GM12892 (cell line): ENCODE results near the gene CDKN2B-AS1.

Source experiments
- POLR2A ChIP-seq: IDR thresholded peaks from 2 replicates; pipeline ENCODE4 v1.6.1; 2011; ENCODE audit warnings: low read depth, low read length, control low read depth
- POLR2AphosphoS5 ChIP-seq: IDR thresholded peaks from 2 replicates; pipeline ENCODE4 v1.6.1; 2011; ENCODE audit warnings: low read depth, low read length, control low read depth
- TAF1 ChIP-seq: IDR thresholded peaks from 2 replicates; pipeline ENCODE4 v1.6.1; 2011; ENCODE audit warnings: low read depth, mild to moderate bottlenecking, control low read depth, low read length, borderline replicate concordance

GRCh38 chr9:22002038-22002437 is 7.4 kb downstream of the CDKN2B-AS1 start:
- TF ChIP-seq POLR2A (no peak), TAF1 (no peak), POLR2AphosphoS5 (no peak)
